ENCODE measurements around the gene TBC1D22A. TPM values are rescaled to one million over a fixed set of nuclear protein-coding genes. Genes with fewer than 3 reads are reported as not detected.

The TBC1D22A gene
- polyA plus RNA-seq, 1 donor from 2014 or later: 9.3 TPM

DNA sequence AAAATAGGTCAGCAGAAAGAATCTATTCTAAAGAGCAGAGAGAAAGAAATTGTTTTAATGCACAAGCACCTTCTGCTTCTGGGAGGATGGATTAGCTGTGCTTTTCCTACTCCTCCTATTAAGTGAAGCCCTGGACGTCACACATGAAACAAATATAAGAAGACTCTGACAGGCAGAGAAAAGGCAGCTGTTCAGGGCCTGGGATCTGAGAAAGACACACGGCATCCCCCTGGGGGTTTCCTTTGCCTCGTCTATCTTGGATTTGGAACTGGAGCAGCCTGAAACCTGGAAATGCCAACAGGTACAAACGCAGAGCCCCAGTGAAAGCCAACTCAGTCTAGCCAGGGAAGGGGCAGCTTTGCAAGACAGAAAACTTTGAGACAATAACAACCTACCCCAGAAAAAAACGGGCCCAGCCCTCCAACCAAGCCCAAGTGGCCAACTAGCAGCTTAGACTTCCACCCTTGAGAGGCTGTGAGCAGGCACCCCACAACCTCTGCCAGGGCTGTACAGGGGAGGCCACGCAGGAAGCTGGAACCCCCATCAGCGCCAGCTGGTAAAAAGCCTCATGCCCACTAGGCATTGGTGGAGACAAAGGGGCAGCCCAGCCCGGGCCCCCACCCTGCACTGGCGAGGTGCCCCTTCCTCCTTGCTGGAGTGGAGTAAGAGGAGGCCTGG lies 31.7 kb upstream of the TBC1D22A start:
- Histone ChIP-seq H3K4me3 (ENCODE audit: low read length) (no peak overlapping the region), H3K9me2 (ENCODE audit: insufficient read depth, low read length) (no peaks in the 10 kb centered on the region), H2AFZ (ENCODE audit: low read depth, low read length) (no peak overlapping the region), H3K27ac (ENCODE audit: low read length) (no peak overlapping the region), H3K36me3 (ENCODE audit: insufficient read depth, low read length) (no peaks in the 10 kb centered on the region), H3K79me2 (replicated peaks; ENCODE audit: insufficient read depth, low read length) (peaks cover 34% of the 10 kb centered on the region), H4K20me1 (ENCODE audit: insufficient read depth) (no peaks in the 10 kb centered on the region), H3K27me3 (ENCODE audit: insufficient read depth, low read depth, low read length) (no peaks in the 10 kb centered on the region), H3F3A (ENCODE audit: insufficient read depth, low read length, poor library complexity, severe bottlenecking) (no peaks in the 10 kb centered on the region), H3K9ac (ENCODE audit: low read length) (no peak overlapping the region), H3K9me3 (ENCODE audit: low read length) (no peaks in the 10 kb centered on the region), H3K4me2 (ENCODE audit: low read length) (no peak overlapping the region)
- TF ChIP-seq POLR2AphosphoS5 (IDR thresholded peaks at IDR 0.05): no peak
- TF ChIP-seq SMC3 (conservative IDR thresholded peaks at IDR 0.05; ENCODE audit: poor library complexity): no peak
- TF ChIP-seq EP300 (conservative IDR thresholded peaks at IDR 0.05; ENCODE audit: poor library complexity, severe bottlenecking): no peak
- no peak for TF ChIP-seq TAF1 (IDR thresholded peaks at IDR 0.05; ENCODE audit: low read depth)
- TF ChIP-seq EZH2 (IDR thresholded peaks at IDR 0.05; ENCODE audit: borderline replicate concordance, insufficient read depth, low read length, poor library complexity, severe bottlenecking): no peak
- TF ChIP-seq MXI1 (conservative IDR thresholded peaks at IDR 0.05; ENCODE audit: poor library complexity, severe bottlenecking): no peak
- TF ChIP-seq, protein P1, sequence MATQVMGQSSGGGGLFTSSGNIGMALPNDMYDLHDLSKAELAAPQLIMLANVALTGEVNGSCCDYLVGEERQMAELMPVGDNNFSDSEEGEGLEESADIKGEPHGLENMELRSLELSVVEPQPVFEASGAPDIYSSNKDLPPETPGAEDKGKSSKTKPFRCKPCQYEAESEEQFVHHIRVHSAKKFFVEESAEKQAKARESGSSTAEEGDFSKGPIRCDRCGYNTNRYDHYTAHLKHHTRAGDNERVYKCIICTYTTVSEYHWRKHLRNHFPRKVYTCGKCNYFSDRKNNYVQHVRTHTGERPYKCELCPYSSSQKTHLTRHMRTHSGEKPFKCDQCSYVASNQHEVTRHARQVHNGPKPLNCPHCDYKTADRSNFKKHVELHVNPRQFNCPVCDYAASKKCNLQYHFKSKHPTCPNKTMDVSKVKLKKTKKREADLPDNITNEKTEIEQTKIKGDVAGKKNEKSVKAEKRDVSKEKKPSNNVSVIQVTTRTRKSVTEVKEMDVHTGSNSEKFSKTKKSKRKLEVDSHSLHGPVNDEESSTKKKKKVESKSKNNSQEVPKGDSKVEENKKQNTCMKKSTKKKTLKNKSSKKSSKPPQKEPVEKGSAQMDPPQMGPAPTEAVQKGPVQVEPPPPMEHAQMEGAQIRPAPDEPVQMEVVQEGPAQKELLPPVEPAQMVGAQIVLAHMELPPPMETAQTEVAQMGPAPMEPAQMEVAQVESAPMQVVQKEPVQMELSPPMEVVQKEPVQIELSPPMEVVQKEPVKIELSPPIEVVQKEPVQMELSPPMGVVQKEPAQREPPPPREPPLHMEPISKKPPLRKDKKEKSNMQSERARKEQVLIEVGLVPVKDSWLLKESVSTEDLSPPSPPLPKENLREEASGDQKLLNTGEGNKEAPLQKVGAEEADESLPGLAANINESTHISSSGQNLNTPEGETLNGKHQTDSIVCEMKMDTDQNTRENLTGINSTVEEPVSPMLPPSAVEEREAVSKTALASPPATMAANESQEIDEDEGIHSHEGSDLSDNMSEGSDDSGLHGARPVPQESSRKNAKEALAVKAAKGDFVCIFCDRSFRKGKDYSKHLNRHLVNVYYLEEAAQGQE (IDR thresholded peaks at IDR 0.05; ENCODE audit: borderline replicate concordance): no peak
- TF ChIP-seq RAD21 (conservative IDR thresholded peaks at IDR 0.05): no peak
- TF ChIP-seq, protein P2, sequence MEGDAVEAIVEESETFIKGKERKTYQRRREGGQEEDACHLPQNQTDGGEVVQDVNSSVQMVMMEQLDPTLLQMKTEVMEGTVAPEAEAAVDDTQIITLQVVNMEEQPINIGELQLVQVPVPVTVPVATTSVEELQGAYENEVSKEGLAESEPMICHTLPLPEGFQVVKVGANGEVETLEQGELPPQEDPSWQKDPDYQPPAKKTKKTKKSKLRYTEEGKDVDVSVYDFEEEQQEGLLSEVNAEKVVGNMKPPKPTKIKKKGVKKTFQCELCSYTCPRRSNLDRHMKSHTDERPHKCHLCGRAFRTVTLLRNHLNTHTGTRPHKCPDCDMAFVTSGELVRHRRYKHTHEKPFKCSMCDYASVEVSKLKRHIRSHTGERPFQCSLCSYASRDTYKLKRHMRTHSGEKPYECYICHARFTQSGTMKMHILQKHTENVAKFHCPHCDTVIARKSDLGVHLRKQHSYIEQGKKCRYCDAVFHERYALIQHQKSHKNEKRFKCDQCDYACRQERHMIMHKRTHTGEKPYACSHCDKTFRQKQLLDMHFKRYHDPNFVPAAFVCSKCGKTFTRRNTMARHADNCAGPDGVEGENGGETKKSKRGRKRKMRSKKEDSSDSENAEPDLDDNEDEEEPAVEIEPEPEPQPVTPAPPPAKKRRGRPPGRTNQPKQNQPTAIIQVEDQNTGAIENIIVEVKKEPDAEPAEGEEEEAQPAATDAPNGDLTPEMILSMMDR (IDR thresholded peaks at IDR 0.05; ENCODE audit: poor library complexity, severe bottlenecking): no peak

DNA sequence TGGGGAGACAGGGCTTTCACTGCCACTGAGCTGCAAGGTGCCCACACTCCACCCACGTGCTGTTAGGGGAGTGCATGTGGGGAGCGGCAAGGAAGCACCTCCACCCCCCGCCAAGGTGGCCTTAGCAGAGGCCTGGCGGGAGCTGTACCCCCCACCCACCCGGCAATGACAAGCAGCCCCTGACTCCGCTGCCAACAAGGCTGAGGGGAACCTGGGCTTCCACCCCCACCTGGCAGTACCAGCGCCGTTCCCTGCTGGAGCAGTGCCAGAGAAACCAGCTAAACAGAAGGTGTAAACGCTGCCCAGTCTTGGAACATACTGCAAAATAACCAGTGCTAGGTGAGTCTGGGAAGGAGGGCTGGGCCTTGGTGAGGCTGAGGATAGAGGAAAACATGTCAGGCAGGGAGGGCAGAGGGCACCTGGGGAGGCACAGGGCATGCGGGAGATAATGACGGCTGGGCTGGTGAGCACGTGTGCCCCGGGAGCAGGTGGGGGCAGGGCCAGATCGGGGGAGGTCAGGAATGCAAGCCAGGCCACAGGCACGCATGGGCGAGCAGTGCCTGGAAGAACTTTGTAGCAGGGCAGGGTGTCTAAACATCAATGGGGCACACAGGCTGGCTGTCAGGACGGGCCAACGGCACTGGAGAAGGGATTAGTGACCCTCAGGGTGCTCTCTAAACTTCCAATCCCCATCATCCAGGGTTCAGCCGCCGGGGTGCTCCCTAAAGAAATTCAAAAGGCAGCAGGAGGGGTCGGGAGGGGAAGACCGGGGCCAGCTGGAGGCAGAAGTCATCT lies 31.0 kb upstream of the TBC1D22A start:
- peaks cover 41% of the 10 kb centered on the region for H3K79me2 ChIP-seq (replicated peaks; ENCODE audit: insufficient read depth, low read length)
- H3K9ac ChIP-seq (ENCODE audit: low read length): no peak overlapping the region
- H3K36me3 ChIP-seq (ENCODE audit: insufficient read depth, low read length): no peaks in the 10 kb centered on the region
- H3K9me2 ChIP-seq (ENCODE audit: insufficient read depth, low read length): no peaks in the 10 kb centered on the region
- H3F3A ChIP-seq (ENCODE audit: insufficient read depth, low read length, poor library complexity, severe bottlenecking): no peaks in the 10 kb centered on the region
- no peak overlapping the region for H3K27ac ChIP-seq (ENCODE audit: low read length)
- TF ChIP-seq SMC3 (conservative IDR thresholded peaks at IDR 0.05; ENCODE audit: poor library complexity) (no peak), MXI1 (conservative IDR thresholded peaks at IDR 0.05; ENCODE audit: poor library complexity, severe bottlenecking) (no peak), EP300 (conservative IDR thresholded peaks at IDR 0.05; ENCODE audit: poor library complexity, severe bottlenecking) (no peak), TAF1 (IDR thresholded peaks at IDR 0.05; ENCODE audit: low read depth) (no peak), POLR2AphosphoS5 (IDR thresholded peaks at IDR 0.05) (no peak)
- TF ChIP-seq, protein P1 (IDR thresholded peaks at IDR 0.05; ENCODE audit: borderline replicate concordance): no peak
- TF ChIP-seq, protein P2 (IDR thresholded peaks at IDR 0.05; ENCODE audit: poor library complexity, severe bottlenecking): no peak
- no peaks in the 10 kb centered on the region for H3K9me3 ChIP-seq (ENCODE audit: low read length)
- no peak overlapping the region for H3K4me2 ChIP-seq (ENCODE audit: low read length)
- H3K27me3 ChIP-seq (ENCODE audit: insufficient read depth, low read depth, low read length): no peaks in the 10 kb centered on the region
- H3K4me3 ChIP-seq (ENCODE audit: low read length): no peak overlapping the region
- H4K20me1 ChIP-seq (ENCODE audit: insufficient read depth): no peaks in the 10 kb centered on the region
- no peak overlapping the region for H2AFZ ChIP-seq (ENCODE audit: low read depth, low read length)
